A673 (cell line): Measurements from ENCODE around the gene CLEC16A. TPM values are rescaled to one million over a fixed set of nuclear protein-coding genes. Genes with fewer than 3 reads are reported as not detected.

ENCODE experiments used
- BruUV-seq: library from RNA; stranded (reverse); fragments of 400-500 nt; replicated peaks from 2 replicates; lab custom pipeline; 2021; lab: Mats Ljungman, UMichigan
- CTCF ChIA-PET: fragments of 300-600 bp; sonication (Branson Sonifier 250); formaldehyde crosslinking; loops from one replicate; lab custom pipeline; 2022; ENCODE audit warnings: antibody characterized with exemption; lab: Charles Lee
- POLR2A ChIA-PET: fragments of 300-600 bp; sonication (Branson Sonifier 250); formaldehyde crosslinking; loops from one replicate; lab custom pipeline; 2022; ENCODE audit warnings: antibody characterized with exemption; ENCODE audit not compliant: low non-redundant PET; lab: Charles Lee
- DNase-seq: peaks from one replicate; pipeline ENCODE4 v3.0.0-alpha.2; 2015; ENCODE audit warnings: low spot score
- H3K27ac ChIP-seq: fragments of 200-600 bp; sonication (generic); 2 replicates; pipeline ENCODE4 v1.5.1; 2016; ENCODE audit warnings: mixed run types, low read depth, mild to moderate bottlenecking, mixed read lengths, antibody characterized with exemption, low read length; ENCODE audit not compliant: poor library complexity, severe bottlenecking
- H3K27me3 ChIP-seq: fragments of 200-600 bp; sonication (generic); replicated peaks from 2 replicates; pipeline ENCODE4 v1.6.1; 2017; ENCODE audit warnings: mixed run types, low read depth, mild to moderate bottlenecking, mixed read lengths, antibody characterized with exemption, low read length; ENCODE audit not compliant: insufficient read depth, poor library complexity
- H3K36me3 ChIP-seq: fragments of 200-600 bp; sonication (generic); 2 replicates; pipeline ENCODE4 v1.6.1; 2016; ENCODE audit warnings: mixed run types, mild to moderate bottlenecking, mixed read lengths, antibody characterized with exemption, low read length; ENCODE audit not compliant: insufficient read depth, poor library complexity, severe bottlenecking
- H3K4me1 ChIP-seq: fragments of 200-600 bp; sonication (generic); 2 replicates; pipeline ENCODE4 v1.6.1; 2017; ENCODE audit warnings: mixed run types, mild to moderate bottlenecking, mixed read lengths, antibody characterized with exemption, low read length; ENCODE audit not compliant: insufficient read depth, poor library complexity, severe bottlenecking
- H3K4me3 ChIP-seq: fragments of 200-600 bp; sonication (generic); 2 replicates; pipeline ENCODE4 v1.5.1; 2016; ENCODE audit warnings: low read depth, mixed run types, mild to moderate bottlenecking, mixed read lengths, low read length; ENCODE audit not compliant: poor library complexity, severe bottlenecking
- H3K9me3 ChIP-seq: fragments of 200-600 bp; sonication (generic); 2 replicates; pipeline ENCODE4 v1.6.1; 2016; ENCODE audit warnings: mixed run types, low read depth, mild to moderate bottlenecking, mixed read lengths, antibody characterized with exemption, low read length; ENCODE audit not compliant: poor library complexity, severe bottlenecking
- EZH2 ChIP-seq: fragments of 200-600 bp; sonication (generic); IDR thresholded peaks from 2 replicates; pipeline ENCODE4 v1.6.1; 2017; ENCODE audit warnings: borderline replicate concordance, low read depth, mild to moderate bottlenecking, mixed read lengths, antibody characterized with exemption, low read length; ENCODE audit not compliant: poor library complexity, severe bottlenecking
- intact Hi-C: fragments of 100-400 bp; cut with micrococcal nuclease; formaldehyde crosslinking; loops from one replicate; pipeline ENCODE4 v1.10.0; 2022; ENCODE audit not compliant: unreplicated experiment
- total RNA-seq: library from RNA; stranded (reverse); gene quantifications from 2 replicates; pipeline ENCODE4 v1.2.3, GENCODE V29; 2021
- TF ChIP-seq, protein P1 (sequence below): fragments of 300-800, 200-600 bp; sonication (generic); conservative IDR thresholded peaks from 2 replicates; pipeline ENCODE4 v1.5.1; 2017; ENCODE audit warnings: low read depth, mild to moderate bottlenecking, antibody characterized with exemption, low read length, moderate library complexity, mixed read lengths

The CLEC16A gene
- total RNA-seq, 1 experiment from 2014 or later, result 23.4 TPM

- Histone ChIP-seq H3K9me3 (no peaks in the 10 kb centered on the region), H3K4me1 (peaks cover 5% of the 10 kb centered on the region), H3K27ac (no peak overlapping the region), H3K4me3 (no peak overlapping the region), H3K36me3 (no peaks in the 10 kb centered on the region), H3K27me3 (no peaks in the 10 kb centered on the region)
- BruUV-seq, result no TSS peak
- intact Hi-C loops, result no loop called here
- TF ChIP-seq EZH2, result no peak
- CTCF ChIA-PET, result no interaction called here
- DNase-seq, result no peak
- POLR2A ChIA-PET, result no interaction called here
Observed at GRCh38 chr16:11058832-11059231, 114.5 kb downstream of the CLEC16A start.

DNA sequence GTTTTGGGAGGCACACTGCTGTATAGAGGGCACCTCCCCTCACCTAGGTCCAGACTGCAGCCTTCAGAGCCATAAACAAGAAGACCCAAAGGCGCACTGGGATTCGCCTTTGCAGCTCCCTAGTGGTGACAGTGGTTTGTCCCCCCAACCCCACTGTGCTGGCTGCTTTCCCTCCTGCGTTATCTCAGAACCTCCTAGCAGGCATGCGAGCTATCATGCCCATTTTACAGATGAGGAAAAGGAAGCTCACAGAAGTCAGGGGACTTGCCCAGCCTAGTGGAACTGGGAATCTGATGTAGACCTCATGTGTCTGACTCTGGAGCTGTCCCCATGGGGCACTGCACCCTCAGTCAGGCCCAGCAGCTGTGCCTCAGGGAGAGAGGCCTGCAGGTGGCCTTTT lies 115.2 kb downstream of the CLEC16A start:
- ChIA-PET POLR2A (no interaction called here), CTCF (no interaction called here)
- intact Hi-C loops, result no loop called here
- H3K27ac ChIP-seq, result no peak overlapping the region
- no peaks in the 10 kb centered on the region for H3K36me3 ChIP-seq
- TF ChIP-seq EZH2, result no peak
- TF ChIP-seq, protein P1, sequence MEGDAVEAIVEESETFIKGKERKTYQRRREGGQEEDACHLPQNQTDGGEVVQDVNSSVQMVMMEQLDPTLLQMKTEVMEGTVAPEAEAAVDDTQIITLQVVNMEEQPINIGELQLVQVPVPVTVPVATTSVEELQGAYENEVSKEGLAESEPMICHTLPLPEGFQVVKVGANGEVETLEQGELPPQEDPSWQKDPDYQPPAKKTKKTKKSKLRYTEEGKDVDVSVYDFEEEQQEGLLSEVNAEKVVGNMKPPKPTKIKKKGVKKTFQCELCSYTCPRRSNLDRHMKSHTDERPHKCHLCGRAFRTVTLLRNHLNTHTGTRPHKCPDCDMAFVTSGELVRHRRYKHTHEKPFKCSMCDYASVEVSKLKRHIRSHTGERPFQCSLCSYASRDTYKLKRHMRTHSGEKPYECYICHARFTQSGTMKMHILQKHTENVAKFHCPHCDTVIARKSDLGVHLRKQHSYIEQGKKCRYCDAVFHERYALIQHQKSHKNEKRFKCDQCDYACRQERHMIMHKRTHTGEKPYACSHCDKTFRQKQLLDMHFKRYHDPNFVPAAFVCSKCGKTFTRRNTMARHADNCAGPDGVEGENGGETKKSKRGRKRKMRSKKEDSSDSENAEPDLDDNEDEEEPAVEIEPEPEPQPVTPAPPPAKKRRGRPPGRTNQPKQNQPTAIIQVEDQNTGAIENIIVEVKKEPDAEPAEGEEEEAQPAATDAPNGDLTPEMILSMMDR, result no peak
- no peaks in the 10 kb centered on the region for H3K9me3 ChIP-seq
- peaks cover 5% of the 10 kb centered on the region for H3K4me1 ChIP-seq
- no peaks in the 10 kb centered on the region for H3K27me3 ChIP-seq
- H3K4me3 ChIP-seq, result no peak overlapping the region
- no peak for DNase-seq
- BruUV-seq, result no TSS peak

GRCh38 chr16:11060364-11060763 lies 116.0 kb downstream of the CLEC16A start:
- CTCF ChIA-PET, result no interaction called here
- BruUV-seq, result no TSS peak
- intact Hi-C loops, result no loop called here

DNA sequence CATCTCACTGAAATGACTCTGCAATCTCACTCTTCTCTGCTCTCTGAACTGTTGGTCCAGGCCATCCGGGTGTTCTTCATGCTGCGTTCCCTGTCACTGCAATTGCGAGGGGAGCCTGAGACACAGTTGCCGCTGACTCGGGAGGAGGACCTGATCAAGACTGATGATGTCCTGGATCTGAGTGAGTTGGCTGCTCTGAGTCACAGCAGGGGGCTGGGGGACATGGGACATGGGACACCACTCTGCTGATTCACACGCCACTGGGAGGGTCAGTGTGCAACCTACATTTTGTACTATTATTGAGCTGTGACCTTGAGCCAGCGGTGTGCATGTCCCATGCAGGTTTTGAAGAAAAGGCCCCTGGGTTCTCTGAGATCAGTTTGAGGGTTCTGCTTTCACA lies 116.5 kb downstream of the CLEC16A start:
- TF ChIP-seq, protein P1, result no peak
- no peak for TF ChIP-seq EZH2
- DNase-seq, result no peak
- H3K27ac ChIP-seq, result no peak overlapping the region
- intact Hi-C loops, result no loop called here
- no peaks in the 10 kb centered on the region for H3K9me3 ChIP-seq
- POLR2A ChIA-PET, result no interaction called here
- no peaks in the 10 kb centered on the region for H3K36me3 ChIP-seq
- no peak overlapping the region for H3K4me3 ChIP-seq
- peaks cover 5% of the 10 kb centered on the region for H3K4me1 ChIP-seq
- no peaks in the 10 kb centered on the region for H3K27me3 ChIP-seq
- no TSS peak for BruUV-seq
- CTCF ChIA-PET, result no interaction called here

More at GRCh38 chr16:11060364-11060763, 116.0 kb downstream of the CLEC16A start:
- H3K27me3 ChIP-seq, result no peaks in the 10 kb centered on the region
- H3K9me3 ChIP-seq, result no peaks in the 10 kb centered on the region
- H3K36me3 ChIP-seq, result no peaks in the 10 kb centered on the region
- DNase-seq, result no peak
- no peak overlapping the region for H3K4me3 ChIP-seq
- H3K4me1 ChIP-seq, result peaks cover 5% of the 10 kb centered on the region
- POLR2A ChIA-PET, result no interaction called here
- no peak overlapping the region for H3K27ac ChIP-seq
- TF ChIP-seq, protein P1, result no peak
- TF ChIP-seq EZH2, result no peak
